GM23338 (cell line): Measurements from ENCODE around the gene ITIH4. TPM values are rescaled to one million over a fixed set of nuclear protein-coding genes. Genes with fewer than 3 reads are reported as not detected.

ENCODE experiments used
- ATAC-seq: fragments of 200-7000 bp; cut with Tn5 transposase; 3 replicates; pipeline ENCODE4 v1.9.1; 2020
- DNase-seq: peaks from one replicate; pipeline ENCODE4 v3.0.0-alpha.2; 2015; ENCODE audit warnings: low spot score
- H2AFZ ChIP-seq: fragments of 200-600 bp; sonication (generic); 2 replicates; pipeline ENCODE4 v1.8.0; 2016; ENCODE audit warnings: antibody characterized with exemption, mild to moderate bottlenecking, moderate library complexity
- H3F3A ChIP-seq: fragments of 200-600 bp; sonication (generic); replicated peaks from 2 replicates; pipeline ENCODE4 v1.8.0; 2017; ENCODE audit warnings: antibody characterized with exemption, mixed run types, low read depth
- H3K27ac ChIP-seq: fragments of 200-600 bp; sonication (generic); 2 replicates; pipeline ENCODE4 v1.6.1; 2016; ENCODE audit warnings: low read depth
- H3K27me3 ChIP-seq: fragments of 200-600 bp; sonication (generic); 2 replicates; pipeline ENCODE4 v1.8.0; 2016; ENCODE audit warnings: mild to moderate bottlenecking, mixed run types, moderate library complexity; ENCODE audit not compliant: insufficient read depth
- H3K36me3 ChIP-seq: fragments of 200-600 bp; sonication (generic); 2 replicates; pipeline ENCODE4 v1.8.0; 2016; ENCODE audit warnings: mild to moderate bottlenecking; ENCODE audit not compliant: insufficient read depth
- H3K4me1 ChIP-seq: fragments of 200-600 bp; sonication (generic); 2 replicates; pipeline ENCODE4 v1.8.0; 2016; ENCODE audit warnings: mild to moderate bottlenecking, moderate library complexity; ENCODE audit not compliant: insufficient read depth
- H3K4me2 ChIP-seq: fragments of 200-600 bp; sonication (generic); 2 replicates; pipeline ENCODE4 v1.7.1; 2017; ENCODE audit warnings: mixed run types
- H3K4me3 ChIP-seq: fragments of 200-600 bp; sonication (generic); 2 replicates; pipeline ENCODE4 v1.6.1; 2016; ENCODE audit warnings: mixed run types
- H3K79me2 ChIP-seq: fragments of 200-600 bp; sonication (generic); replicated peaks from 2 replicates; pipeline ENCODE4 v1.8.0; 2017; ENCODE audit warnings: mild to moderate bottlenecking; ENCODE audit not compliant: insufficient read depth
- H3K9me2 ChIP-seq: fragments of 200-600 bp; sonication (generic); 2 replicates; pipeline ENCODE4 v1.8.0; 2017; ENCODE audit not compliant: insufficient read depth
- H4K20me1 ChIP-seq: fragments of 200-600 bp; sonication (generic); replicated peaks from 2 replicates; pipeline ENCODE4 v1.8.0; 2017; ENCODE audit warnings: mild to moderate bottlenecking; ENCODE audit not compliant: insufficient read depth
- H3K27ac Mint-ChIP-seq: 2 replicates; pipeline ENCODE4 v1.8.0; 2020; ENCODE audit warnings: inconsistent platforms, mild to moderate bottlenecking, moderate library complexity, mixed read lengths
- H3K27me3 Mint-ChIP-seq: 3 replicates; pipeline ENCODE4 v1.8.0; 2022; ENCODE audit warnings: low read depth, mild to moderate bottlenecking, moderate library complexity, mixed read lengths, inconsistent platforms; ENCODE audit not compliant: insufficient read depth, poor library complexity
- H3K36me3 Mint-ChIP-seq: 3 replicates; pipeline ENCODE4 v1.8.0; 2021; ENCODE audit warnings: low read depth, mild to moderate bottlenecking, inconsistent platforms, moderate library complexity, mixed read lengths
- H3K4me1 Mint-ChIP-seq: 3 replicates; pipeline ENCODE4 v1.8.0; 2020; ENCODE audit warnings: mild to moderate bottlenecking, inconsistent platforms, mixed read lengths
- H3K4me3 Mint-ChIP-seq: 3 replicates; pipeline ENCODE4 v1.8.0; 2021; ENCODE audit warnings: moderate library complexity, mild to moderate bottlenecking, inconsistent platforms, mixed read lengths
- H3K9me3 Mint-ChIP-seq: 3 replicates; pipeline ENCODE4 v1.8.0; 2020; ENCODE audit warnings: moderate library complexity, mild to moderate bottlenecking, inconsistent platforms, mixed read lengths
- CREB1 ChIP-seq: fragments of 250-450 bp; sonication (Bioruptor Pico); IDR thresholded peaks from 2 replicates; pipeline ENCODE4 v1.5.0; 2020; ENCODE audit warnings: low read depth, mild to moderate bottlenecking, moderate library complexity
- EZH2 ChIP-seq: fragments of 200-600 bp; sonication (generic); IDR thresholded peaks from one replicate; pipeline ENCODE4 v1.8.0; 2017; ENCODE audit warnings: antibody characterized with exemption, mild to moderate bottlenecking, low read depth; ENCODE audit not compliant: unreplicated experiment
- EZH2phosphoT487 ChIP-seq: fragments of 200-600 bp; sonication (generic); IDR thresholded peaks from one replicate; pipeline ENCODE4 v1.8.1; 2018; ENCODE audit warnings: antibody characterized with exemption; ENCODE audit not compliant: unreplicated experiment
- JUNB ChIP-seq: IDR thresholded peaks from one replicate; pipeline ENCODE4 v1.6.1; 2016; ENCODE audit warnings: antibody characterized with exemption; ENCODE audit not compliant: unreplicated experiment
- NANOG ChIP-seq: IDR thresholded peaks from 2 replicates; pipeline ENCODE4 v1.6.1; 2016; ENCODE audit warnings: antibody characterized with exemption, borderline replicate concordance
- POLR2AphosphoS5 ChIP-seq: IDR thresholded peaks from 2 replicates; pipeline ENCODE4 v1.6.1; 2016; ENCODE audit warnings: antibody characterized with exemption, low read depth
- REST ChIP-seq: IDR thresholded peaks from one replicate; pipeline ENCODE4 v1.6.1; 2018; ENCODE audit warnings: antibody characterized with exemption; ENCODE audit not compliant: unreplicated experiment
- STAT1 ChIP-seq: IDR thresholded peaks from one replicate; pipeline ENCODE4 v1.6.1; 2016; ENCODE audit warnings: antibody characterized with exemption; ENCODE audit not compliant: unreplicated experiment
- ZNF114 ChIP-seq: fragments of 250-450 bp; sonication (Bioruptor Pico); IDR thresholded peaks from 2 replicates; pipeline ENCODE4 v1.5.0; 2020; ENCODE audit warnings: mild to moderate bottlenecking, moderate library complexity
- ZNF331 ChIP-seq: fragments of 250-450 bp; sonication (Bioruptor Pico); IDR thresholded peaks from 2 replicates; pipeline ENCODE4 v1.5.0; 2020; ENCODE audit warnings: low read depth, mild to moderate bottlenecking, moderate library complexity
- polyA plus RNA-seq: library from polyadenylated mRNA; unstranded; fragments of >200 nt; fragmentation: Nextera tagmentation; extraction: Ambion mirVana; gene quantifications from 2 replicates; pipeline ENCODE4 v1.2.1, GENCODE V29; 2016
- total RNA-seq: library from RNA; depleted of rRNA; stranded (reverse); fragments of >200 nt; shearing (Covaris generic); gene quantifications from 2 replicates; pipeline ENCODE4 v1.2.3, GENCODE V29; 2014
- TF ChIP-seq, protein P1 (sequence below): IDR thresholded peaks from 2 replicates; pipeline ENCODE4 v1.6.1; 2016; ENCODE audit warnings: antibody characterized with exemption
- TF ChIP-seq, protein P2 (sequence below), 2 experiments: fragments of 200-600 bp in 1 of 2; sonication (generic) in 1 of 2; conservative IDR thresholded peaks; 2 replicates each; pipeline versions ENCODE4 v1.5.1 to v1.6.1; 2016 to 2017; ENCODE audit warnings: antibody characterized with exemption in 2 of 2, low read depth in 2 of 2, mild to moderate bottlenecking in 2 of 2, moderate library complexity in 1 of 2

The ITIH4 gene
- total and polyA plus RNA-seq, 2 experiments from 2014 or later: 0.82 to 1.4 TPM

GRCh38 chr3:52860424-52860768, 29.9 kb upstream of the ITIH4 start:
- H3K4me3 ChIP-seq: no peak overlapping the region
- TF ChIP-seq STAT1 (no peak), REST (no peak), POLR2AphosphoS5 (no peak), ZNF331 (CRISPR knock-in tag) (no peak), NANOG (no peak), JUNB (no peak), CREB1 (no peak)
- TF ChIP-seq, protein P1, sequence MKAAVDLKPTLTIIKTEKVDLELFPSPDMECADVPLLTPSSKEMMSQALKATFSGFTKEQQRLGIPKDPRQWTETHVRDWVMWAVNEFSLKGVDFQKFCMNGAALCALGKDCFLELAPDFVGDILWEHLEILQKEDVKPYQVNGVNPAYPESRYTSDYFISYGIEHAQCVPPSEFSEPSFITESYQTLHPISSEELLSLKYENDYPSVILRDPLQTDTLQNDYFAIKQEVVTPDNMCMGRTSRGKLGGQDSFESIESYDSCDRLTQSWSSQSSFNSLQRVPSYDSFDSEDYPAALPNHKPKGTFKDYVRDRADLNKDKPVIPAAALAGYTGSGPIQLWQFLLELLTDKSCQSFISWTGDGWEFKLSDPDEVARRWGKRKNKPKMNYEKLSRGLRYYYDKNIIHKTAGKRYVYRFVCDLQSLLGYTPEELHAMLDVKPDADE: no peak
- H3K27me3 ChIP-seq: no peaks in the 10 kb centered on the region
- no peaks in the 10 kb centered on the region for H3F3A ChIP-seq
- H3K27ac ChIP-seq: no peak overlapping the region
- Mint-ChIP-seq H3K27ac (no peak overlapping the region; the same call in 1 of the 2 replicates), H3K4me3 (no peak overlapping the region), H3K4me1 (no peaks in the 10 kb centered on the region; the same call in 2 of the 3 replicates), H3K27me3 (no peaks in the 10 kb centered on the region), H3K9me3 (peaks cover 10% of the 10 kb centered on the region), H3K36me3 (peaks cover 21% of the 10 kb centered on the region)
- DNase-seq (no peak), ATAC-seq (no peak)
- H3K36me3 ChIP-seq: no peaks in the 10 kb centered on the region
- no peaks in the 10 kb centered on the region for H3K79me2 ChIP-seq
- H2AFZ ChIP-seq: no peak overlapping the region
- no peaks in the 10 kb centered on the region for H3K4me1 ChIP-seq
- H4K20me1 ChIP-seq: peaks cover 3% of the 10 kb centered on the region; the same call in 1 of the 2 replicates
- no peak overlapping the region for H3K4me2 ChIP-seq
- H3K9me2 ChIP-seq: no peaks in the 10 kb centered on the region

DNA sequence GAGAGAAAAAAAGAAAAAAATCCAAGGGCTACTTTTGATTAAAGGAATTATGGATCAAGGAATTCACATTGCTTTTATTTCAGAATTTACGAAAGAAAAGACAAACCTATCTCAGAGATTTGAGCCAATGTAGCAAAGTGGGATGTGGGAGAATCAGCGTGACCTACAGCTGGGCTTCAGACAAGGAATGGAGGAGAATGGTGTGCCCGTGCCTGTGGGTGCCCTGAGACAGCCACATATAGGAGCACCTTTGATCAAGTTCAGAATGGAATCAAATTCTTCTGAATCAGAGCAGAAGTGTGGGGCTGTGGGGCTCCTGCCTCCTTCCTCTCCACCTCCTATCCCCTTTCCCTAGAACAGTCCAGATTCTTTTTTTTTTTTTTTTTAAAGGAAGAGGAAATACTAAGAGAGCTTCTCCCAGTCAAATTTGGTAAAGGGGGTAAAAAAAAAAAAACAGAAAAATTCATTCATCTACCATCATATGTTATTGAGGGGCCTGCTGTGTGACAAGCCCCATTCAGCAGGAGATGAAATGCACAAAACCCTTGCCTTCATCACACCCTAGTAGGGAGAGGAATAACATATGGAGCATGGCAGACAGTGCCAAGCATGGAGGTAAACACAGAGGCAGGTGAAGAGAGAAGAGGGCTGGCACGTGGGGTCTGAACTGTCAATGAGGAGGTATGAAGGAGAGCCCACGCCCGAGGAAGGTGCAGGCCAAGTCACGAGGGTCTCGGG, 29.4 kb upstream of the ITIH4 start:
- H3K27me3 ChIP-seq: no peaks in the 10 kb centered on the region
- peaks cover 5% of the 10 kb centered on the region; the same call in 2 of the 3 replicates for H3K9me3 Mint-ChIP-seq
- no peaks in the 10 kb centered on the region for H3K4me1 ChIP-seq
- no peak for ATAC-seq
- no peak overlapping the region for H3K4me3 ChIP-seq
- no peaks in the 10 kb centered on the region for H3K27me3 Mint-ChIP-seq
- no peaks in the 10 kb centered on the region for H3K79me2 ChIP-seq
- no peak overlapping the region for H3K4me2 ChIP-seq
- no peak overlapping the region for H3K4me3 Mint-ChIP-seq
- H3K4me1 Mint-ChIP-seq: no peaks in the 10 kb centered on the region; the same call in 2 of the 3 replicates
- H3K27ac ChIP-seq: no peak overlapping the region
- H4K20me1 ChIP-seq: peaks cover 3% of the 10 kb centered on the region; the same call in 1 of the 2 replicates
- H3F3A ChIP-seq: no peaks in the 10 kb centered on the region
- H3K9me2 ChIP-seq: no peaks in the 10 kb centered on the region
- no peak for DNase-seq
- H2AFZ ChIP-seq: no peak overlapping the region
- no peaks in the 10 kb centered on the region for H3K36me3 ChIP-seq
- H3K36me3 Mint-ChIP-seq: peaks cover 17% of the 10 kb centered on the region
- H3K27ac Mint-ChIP-seq: no peak overlapping the region
- TF ChIP-seq ZNF114 (CRISPR knock-in tag) (no peak), EZH2 (no peak), POLR2AphosphoS5 (no peak), ZNF331 (CRISPR knock-in tag) (no peak), EZH2phosphoT487 (no peak)
- TF ChIP-seq, protein P1: no peak
- TF ChIP-seq, protein P2, sequence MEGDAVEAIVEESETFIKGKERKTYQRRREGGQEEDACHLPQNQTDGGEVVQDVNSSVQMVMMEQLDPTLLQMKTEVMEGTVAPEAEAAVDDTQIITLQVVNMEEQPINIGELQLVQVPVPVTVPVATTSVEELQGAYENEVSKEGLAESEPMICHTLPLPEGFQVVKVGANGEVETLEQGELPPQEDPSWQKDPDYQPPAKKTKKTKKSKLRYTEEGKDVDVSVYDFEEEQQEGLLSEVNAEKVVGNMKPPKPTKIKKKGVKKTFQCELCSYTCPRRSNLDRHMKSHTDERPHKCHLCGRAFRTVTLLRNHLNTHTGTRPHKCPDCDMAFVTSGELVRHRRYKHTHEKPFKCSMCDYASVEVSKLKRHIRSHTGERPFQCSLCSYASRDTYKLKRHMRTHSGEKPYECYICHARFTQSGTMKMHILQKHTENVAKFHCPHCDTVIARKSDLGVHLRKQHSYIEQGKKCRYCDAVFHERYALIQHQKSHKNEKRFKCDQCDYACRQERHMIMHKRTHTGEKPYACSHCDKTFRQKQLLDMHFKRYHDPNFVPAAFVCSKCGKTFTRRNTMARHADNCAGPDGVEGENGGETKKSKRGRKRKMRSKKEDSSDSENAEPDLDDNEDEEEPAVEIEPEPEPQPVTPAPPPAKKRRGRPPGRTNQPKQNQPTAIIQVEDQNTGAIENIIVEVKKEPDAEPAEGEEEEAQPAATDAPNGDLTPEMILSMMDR (conservative IDR thresholded peaks at IDR 0.05; ENCODE audit: low read depth in 2 of 2): no peak
